ENCODE results near the gene BUD13.

Gene BUD13

GRCh38 chr11:116707161-116707629 is 65.6 kb downstream of the BUD13 start:
- ChIA-PET CTCF (no interaction called here), POLR2A (no interaction called here)
- Histone ChIP-seq H3K4me1 (ENCODE audit: control insufficient read depth, insufficient read depth, low read length) (no peaks in the 10 kb centered on the region), H3K27ac (ENCODE audit: extremely low read depth, low read depth, low read length) (no peak overlapping the region), H3K4me3 (ENCODE audit: low read depth, low read length) (no peak overlapping the region), H3K9me3 (ENCODE audit: control insufficient read depth, insufficient read depth, low read depth, low read length) (no peaks in the 10 kb centered on the region), H3K36me3 (ENCODE audit: control insufficient read depth in 2 of 2, insufficient read depth in 1 of 2, low read length in 2 of 2) (no peaks in the 10 kb centered on the region)
- TF ChIP-seq ZNF2 (tag by site-specific recombination; IDR thresholded peaks at IDR 0.05) (no peak), ZNF561 (tag by site-specific recombination; IDR thresholded peaks at IDR 0.05; ENCODE audit: borderline replicate concordance) (no peak), ZNF501 (tag by site-specific recombination; IDR thresholded peaks at IDR 0.05) (no peak), ZNF549 (tag by site-specific recombination; IDR thresholded peaks at IDR 0.05) (no peak), KLF7 (tag by site-specific recombination; IDR thresholded peaks at IDR 0.05; ENCODE audit: borderline replicate concordance) (no peak), ZNF174 (tag by site-specific recombination; IDR thresholded peaks at IDR 0.05) (no peak)
- TF ChIP-seq, protein P1, sequence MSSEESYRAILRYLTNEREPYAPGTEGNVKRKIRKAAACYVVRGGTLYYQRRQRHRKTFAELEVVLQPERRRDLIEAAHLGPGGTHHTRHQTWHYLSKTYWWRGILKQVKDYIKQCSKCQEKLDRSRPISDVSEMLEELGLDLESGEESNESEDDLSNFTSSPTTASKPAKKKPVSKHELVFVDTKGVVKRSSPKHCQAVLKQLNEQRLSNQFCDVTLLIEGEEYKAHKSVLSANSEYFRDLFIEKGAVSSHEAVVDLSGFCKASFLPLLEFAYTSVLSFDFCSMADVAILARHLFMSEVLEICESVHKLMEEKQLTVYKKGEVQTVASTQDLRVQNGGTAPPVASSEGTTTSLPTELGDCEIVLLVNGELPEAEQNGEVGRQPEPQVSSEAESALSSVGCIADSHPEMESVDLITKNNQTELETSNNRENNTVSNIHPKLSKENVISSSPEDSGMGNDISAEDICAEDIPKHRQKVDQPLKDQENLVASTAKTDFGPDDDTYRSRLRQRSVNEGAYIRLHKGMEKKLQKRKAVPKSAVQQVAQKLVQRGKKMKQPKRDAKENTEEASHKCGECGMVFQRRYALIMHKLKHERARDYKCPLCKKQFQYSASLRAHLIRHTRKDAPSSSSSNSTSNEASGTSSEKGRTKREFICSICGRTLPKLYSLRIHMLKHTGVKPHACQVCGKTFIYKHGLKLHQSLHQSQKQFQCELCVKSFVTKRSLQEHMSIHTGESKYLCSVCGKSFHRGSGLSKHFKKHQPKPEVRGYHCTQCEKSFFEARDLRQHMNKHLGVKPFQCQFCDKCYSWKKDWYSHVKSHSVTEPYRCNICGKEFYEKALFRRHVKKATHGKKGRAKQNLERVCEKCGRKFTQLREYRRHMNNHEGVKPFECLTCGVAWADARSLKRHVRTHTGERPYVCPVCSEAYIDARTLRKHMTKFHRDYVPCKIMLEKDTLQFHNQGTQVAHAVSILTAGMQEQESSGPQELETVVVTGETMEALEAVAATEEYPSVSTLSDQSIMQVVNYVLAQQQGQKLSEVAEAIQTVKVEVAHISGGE (tag by site-specific recombination; conservative IDR thresholded peaks at IDR 0.05; ENCODE audit: low read depth) = no peak

DNA sequence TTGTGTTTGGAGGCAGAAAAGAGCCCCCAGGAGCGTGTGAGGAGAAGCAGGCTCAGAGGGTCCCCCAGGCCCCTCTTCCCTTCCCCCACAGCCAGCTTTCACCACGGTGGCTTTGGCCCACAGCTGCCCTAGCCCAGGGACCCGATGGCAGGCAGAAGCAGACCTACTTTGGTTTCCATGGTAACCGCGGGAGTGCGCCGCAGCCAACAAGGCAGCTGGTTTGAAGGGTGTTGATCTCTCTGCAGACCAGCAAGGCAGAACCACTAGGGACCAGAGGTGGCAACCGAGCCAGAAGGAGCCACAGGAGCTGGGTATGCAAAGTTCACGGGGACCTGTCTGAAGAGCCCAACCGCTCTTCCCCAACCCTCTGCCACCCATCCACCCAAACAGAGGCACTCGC is 69.4 kb downstream of the BUD13 start:
- ChIA-PET POLR2A (no interaction called here), CTCF (interaction anchor here (1.0 to 3.0 kb wide), 2 partner anchors 9 to 12 kb away, joined by 4 to 8 read pairs; no protein-coding TSS in a partner anchor)
- Histone ChIP-seq H3K4me1 (ENCODE audit: control insufficient read depth, insufficient read depth, low read length) (no peaks in the 10 kb centered on the region), H3K27ac (ENCODE audit: extremely low read depth, low read depth, low read length) (no peak overlapping the region), H3K36me3 (ENCODE audit: control insufficient read depth in 2 of 2, insufficient read depth in 1 of 2, low read length in 2 of 2) (no peaks in the 10 kb centered on the region), H3K4me3 (ENCODE audit: low read depth, low read length) (no peak overlapping the region), H3K9me3 (ENCODE audit: control insufficient read depth, insufficient read depth, low read depth, low read length) (no peaks in the 10 kb centered on the region)
- TF ChIP-seq MZF1 (tag by site-specific recombination; IDR thresholded peaks at IDR 0.05; ENCODE audit: borderline replicate concordance) = no peak
- TF ChIP-seq ZNF624 (tag by site-specific recombination; IDR thresholded peaks at IDR 0.05) = no peak
- no peak for TF ChIP-seq ZNF513 (tag by site-specific recombination; IDR thresholded peaks at IDR 0.05)
- no peak for TF ChIP-seq SP3 (tag by site-specific recombination; IDR thresholded peaks at IDR 0.05)
- no peak for TF ChIP-seq ZNF239 (tag by site-specific recombination; IDR thresholded peaks at IDR 0.05)
- no peak for TF ChIP-seq ZNF394 (tag by site-specific recombination; IDR thresholded peaks at IDR 0.05; ENCODE audit: borderline replicate concordance)
- TF ChIP-seq ZNF776 (tag by site-specific recombination; IDR thresholded peaks at IDR 0.05; ENCODE audit: borderline replicate concordance) = no peak
- no peak for TF ChIP-seq REPIN1 (tag by site-specific recombination; IDR thresholded peaks at IDR 0.05; ENCODE audit: low read depth)
- TF ChIP-seq, protein P2, sequence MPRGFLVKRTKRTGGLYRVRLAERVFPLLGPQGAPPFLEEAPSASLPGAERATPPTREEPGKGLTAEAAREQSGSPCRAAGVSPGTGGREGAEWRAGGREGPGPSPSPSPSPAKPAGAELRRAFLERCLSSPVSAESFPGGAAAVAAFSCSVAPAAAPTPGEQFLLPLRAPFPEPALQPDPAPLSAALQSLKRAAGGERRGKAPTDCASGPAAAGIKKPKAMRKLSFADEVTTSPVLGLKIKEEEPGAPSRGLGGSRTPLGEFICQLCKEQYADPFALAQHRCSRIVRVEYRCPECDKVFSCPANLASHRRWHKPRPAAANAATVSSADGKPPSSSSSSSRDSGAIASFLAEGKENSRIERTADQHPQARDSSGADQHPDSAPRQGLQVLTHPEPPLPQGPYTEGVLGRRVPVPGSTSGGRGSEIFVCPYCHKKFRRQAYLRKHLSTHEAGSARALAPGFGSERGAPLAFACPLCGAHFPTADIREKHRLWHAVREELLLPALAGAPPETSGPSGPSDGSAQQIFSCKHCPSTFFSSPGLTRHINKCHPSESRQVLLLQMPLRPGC (tag by site-specific recombination; IDR thresholded peaks at IDR 0.05) = no peak
- TF ChIP-seq KLF16 (tag by site-specific recombination; IDR thresholded peaks at IDR 0.05) = no peak
- TF ChIP-seq ZNF621 (tag by site-specific recombination; IDR thresholded peaks at IDR 0.05) = no peak
- no peak for TF ChIP-seq ZNF548 (tag by site-specific recombination; IDR thresholded peaks at IDR 0.05)
- no peak for TF ChIP-seq PBX3 (CRISPR knock-in tag; IDR thresholded peaks at IDR 0.05)
- TF ChIP-seq ZNF777 (tag by site-specific recombination; IDR thresholded peaks at IDR 0.05; ENCODE audit: borderline replicate concordance) = no peak
- no peak for TF ChIP-seq ZNF37A (tag by site-specific recombination; IDR thresholded peaks at IDR 0.05)
- no peak for TF ChIP-seq ZBTB48 (tag by site-specific recombination; IDR thresholded peaks at IDR 0.05)
- TF ChIP-seq ZNF555 (tag by site-specific recombination; conservative IDR thresholded peaks at IDR 0.05) = no peak
- no peak for TF ChIP-seq ZNF426 (tag by site-specific recombination; IDR thresholded peaks at IDR 0.05)
- no peak for TF ChIP-seq ZBTB10 (tag by site-specific recombination; IDR thresholded peaks at IDR 0.05)
